SIG-M5 (cell line): Measurements from ENCODE around the gene FAM120C.

Experiments used
- DNase-seq: peaks from one replicate; lab custom pipeline; 2025; lab: John Stamatoyannopoulos, UW

The FAM120C gene

GRCh38 chrX:54030329-54030728, 152.7 kb downstream of the FAM120C start:
- no peak for DNase-seq

- no peak for DNase-seq
These were observed 153.4 kb downstream of the FAM120C start for GRCh38 chrX:54029529-54030143.

GRCh38 chrX:54024350-54024749, 158.7 kb downstream of the FAM120C start:
- no peak for DNase-seq
